ENCODE data around the gene ABCF1. TPM values are rescaled to one million over a fixed set of nuclear protein-coding genes. Genes with fewer than 3 reads are reported as not detected.

Gene ABCF1
- total and polyA plus RNA-seq, 8 donors, result 7.6 to 32.6 (median 27.4) TPM

- intact Hi-C loops (cut with DNase I; ENCODE audit: low total_unique reads), result no loop called here
- no peak overlapping the region for H3K4me3 ChIP-seq
- H3K9me3 ChIP-seq, result no peaks in the 10 kb centered on the region
- peaks cover 0 to 21% (median 0%) of the 10 kb centered on the region in 4 donors for H3K4me1 ChIP-seq
- peaks cover 60 to 76% (median 68%) of the 10 kb centered on the region in 4 donors for H3K36me3 ChIP-seq
- 89 to 93% (median 89%) methylated on average over 28 to 39 of the region's 39 CpGs for WGBS, 5 donors
- DNase-seq, result no peak
- H3K27ac ChIP-seq, result no peak overlapping the region
- TF ChIP-seq EP300 (IDR thresholded peaks at IDR 0.05) (no peak), CTCF (IDR thresholded peaks at IDR 0.05) (no peak), POLR2AphosphoS5 (IDR thresholded peaks at IDR 0.05) (peak in 2 of 3 donors; percentile 1 to 9)
- no peaks in the 10 kb centered on the region for H3K27me3 ChIP-seq
These were observed 30.8 kb downstream of the ABCF1 start for GRCh38 chr6:30601815-30602641.

DNA sequence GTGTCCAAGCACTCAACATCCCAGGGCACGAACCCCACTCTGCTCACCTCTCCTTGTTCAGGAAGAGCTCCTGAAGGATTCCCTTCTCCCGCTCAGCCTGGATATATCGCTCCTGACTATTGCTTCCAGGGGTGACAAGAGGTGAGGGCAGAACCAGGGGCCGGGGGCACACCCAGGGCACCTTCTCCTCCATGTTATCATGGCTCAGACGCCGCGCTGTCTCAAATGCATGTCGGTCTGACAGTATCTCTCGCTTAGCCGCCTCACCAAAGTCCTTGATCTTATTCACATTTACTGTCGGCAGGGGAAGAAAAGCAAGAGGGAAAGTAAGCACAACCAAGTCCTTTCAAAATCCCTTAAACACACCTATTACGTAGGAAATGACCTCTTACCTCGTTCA lies 32.7 kb downstream of the ABCF1 start:
- no peak overlapping the region for H3K4me3 ChIP-seq
- H3K27me3 ChIP-seq, result no peaks in the 10 kb centered on the region
- no peak overlapping the region for H3K27ac ChIP-seq
- H3K36me3 ChIP-seq, result peaks cover 78 to 92% (median 88%) of the 10 kb centered on the region in 4 donors
- DNase-seq, result no peak
- TF ChIP-seq POLR2AphosphoS5 (IDR thresholded peaks at IDR 0.05) (no peak), POLR2A (IDR thresholded peaks at IDR 0.05) (no peak), EP300 (IDR thresholded peaks at IDR 0.05) (no peak), CTCF (IDR thresholded peaks at IDR 0.05) (no peak)
- H3K9me3 ChIP-seq, result no peaks in the 10 kb centered on the region
- 91 to 96% (median 92%) methylated on average over 13 of the region's 13 CpGs for WGBS, 5 donors
- intact Hi-C loops (cut with DNase I; ENCODE audit: low total_unique reads), result no loop called here
- H3K4me1 ChIP-seq, result peaks cover 0 to 22% (median 11%) of the 10 kb centered on the region in 4 donors

DNA sequence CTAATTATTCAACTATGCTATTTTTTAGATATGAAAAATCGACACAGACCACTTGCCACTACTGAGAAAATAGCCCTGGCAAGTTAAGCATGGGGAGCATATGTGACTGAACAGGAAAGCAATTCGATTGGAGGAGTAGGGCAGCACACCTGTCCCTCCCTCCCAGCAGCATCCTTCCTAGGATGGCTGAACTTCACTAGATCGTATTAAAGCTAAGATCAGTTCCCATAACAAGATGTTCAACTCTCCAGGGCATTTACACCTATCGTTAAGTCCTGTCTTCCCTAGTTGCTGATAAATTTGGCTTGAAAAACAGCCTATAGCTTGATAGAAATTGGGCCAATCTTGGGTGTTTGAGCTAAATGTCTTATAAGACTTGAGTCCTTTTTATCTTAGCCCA lies 38.8 kb downstream of the ABCF1 start:
- Histone ChIP-seq H3K4me3 (no peak overlapping the region), H3K27me3 (no peaks in the 10 kb centered on the region), H3K4me1 (peaks cover 38 to 75% (median 52%) of the 10 kb centered on the region in 4 donors), H3K27ac (peak overlapping the region in 2 of 5 donors; percentile 18 to 95), H3K36me3 (peaks cover 44 to 56% (median 47%) of the 10 kb centered on the region in 4 donors), H3K9me3 (no peaks in the 10 kb centered on the region)
- TF ChIP-seq POLR2A (IDR thresholded peaks at IDR 0.05), result no peak
- no peak for TF ChIP-seq POLR2AphosphoS5 (IDR thresholded peaks at IDR 0.05)
- no peak for TF ChIP-seq EP300 (IDR thresholded peaks at IDR 0.05)
- no peak for TF ChIP-seq CTCF (IDR thresholded peaks at IDR 0.05)
- WGBS, 5 donors, result 58 to 77% (median 66%) methylated on average over 4 of the region's 4 CpGs
- no peak for DNase-seq
- intact Hi-C loops (cut with DNase I; ENCODE audit: low total_unique reads), result no loop called here

DNA sequence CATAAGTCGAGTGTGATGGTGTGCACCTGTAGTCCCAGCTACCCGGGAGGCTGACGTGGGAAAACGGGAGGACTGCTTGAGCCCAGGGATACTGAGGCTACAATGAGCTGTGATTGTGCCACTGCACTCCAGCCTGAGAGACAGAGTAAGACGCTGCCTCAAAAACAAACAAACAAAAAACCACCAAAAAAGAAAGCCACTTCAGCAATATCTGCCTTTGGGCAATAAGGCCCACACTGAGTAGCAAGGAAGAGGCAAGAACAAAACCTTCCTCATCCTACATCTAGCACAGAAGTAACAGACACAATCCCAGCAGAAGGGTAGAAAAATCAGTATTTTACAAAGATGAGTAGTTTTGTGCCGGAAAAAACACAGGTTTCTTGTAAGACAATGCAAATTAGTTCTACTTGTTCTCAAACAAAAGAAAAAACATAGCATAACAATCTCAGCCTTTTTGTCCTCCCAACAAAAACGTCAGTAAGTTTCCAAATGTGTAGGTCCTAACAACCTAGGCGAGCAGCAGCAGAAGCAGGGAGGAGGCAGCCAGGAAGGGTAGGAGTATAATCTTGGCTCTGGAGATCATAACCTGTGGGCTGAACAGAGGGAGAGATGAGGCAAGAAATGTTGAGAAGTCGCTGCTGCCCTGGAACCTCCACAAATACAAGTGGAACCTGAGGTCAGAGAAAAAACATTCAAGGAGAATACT lies 40.1 kb downstream of the ABCF1 start:
- intact Hi-C loops (cut with DNase I; ENCODE audit: low total_unique reads), result no loop called here
- 53 to 69% (median 59%) methylated on average over 9 of the region's 9 CpGs for WGBS, 5 donors
- no peaks in the 10 kb centered on the region for H3K9me3 ChIP-seq
- H3K27ac ChIP-seq, result peak overlapping the region in 2 of 5 donors; percentile 24 to 95
- H3K4me3 ChIP-seq, result no peak overlapping the region
- TF ChIP-seq POLR2AphosphoS5 (IDR thresholded peaks at IDR 0.05), result no peak
- no peak for TF ChIP-seq CTCF (IDR thresholded peaks at IDR 0.05)
- TF ChIP-seq EP300 (IDR thresholded peaks at IDR 0.05), result no peak
- no peak for TF ChIP-seq POLR2A (IDR thresholded peaks at IDR 0.05)
- no peaks in the 10 kb centered on the region for H3K27me3 ChIP-seq
- DNase-seq, result no peak
- H3K36me3 ChIP-seq, result peaks cover 38 to 48% (median 39%) of the 10 kb centered on the region in 4 donors
- H3K4me1 ChIP-seq, result peaks cover 38 to 75% (median 52%) of the 10 kb centered on the region in 4 donors
